ENCODE measurements around the gene CTNNA3. TPM values are rescaled to one million over a fixed set of nuclear protein-coding genes. Genes with fewer than 3 reads are reported as not detected.

The CTNNA3 gene
- total RNA-seq, 1 experiment from 2014 or later: 0.32 TPM

DNA sequence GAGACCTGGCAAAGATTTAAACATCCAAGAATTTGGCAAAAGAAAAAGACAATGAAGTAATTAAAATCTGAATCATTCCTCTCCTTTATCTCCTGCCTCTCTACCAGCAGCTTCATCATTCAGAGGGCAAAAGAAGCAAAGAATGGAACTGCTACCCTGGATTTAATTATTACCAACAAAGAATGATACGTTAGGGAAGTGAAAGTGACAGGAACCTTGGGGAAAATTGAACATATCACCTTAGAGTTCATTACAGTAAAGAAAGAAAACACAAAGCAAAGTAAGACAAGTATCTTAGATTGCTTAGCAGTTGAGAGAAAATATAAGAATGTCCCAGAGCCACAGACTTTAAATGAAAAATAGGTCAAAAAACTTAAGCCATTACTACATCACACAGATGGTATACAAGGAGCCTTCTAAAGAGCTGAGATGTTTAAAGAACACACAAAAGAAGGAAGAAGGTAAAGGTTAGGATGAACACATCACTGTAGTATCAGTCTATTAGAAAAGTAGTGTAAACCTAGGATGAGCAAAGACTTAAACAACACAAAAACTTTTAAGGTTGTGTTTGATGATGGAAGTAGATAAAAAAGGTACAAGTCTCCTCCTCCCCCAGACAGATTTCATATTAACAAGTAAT is 17.5 kb downstream of the CTNNA3 start:
- BruUV-seq (replicated peaks): no TSS peak
- no peaks in the 10 kb centered on the region for H3K27me3 ChIP-seq (ENCODE audit: insufficient read depth, low read length)
- TF ChIP-seq RAD21 (IDR thresholded peaks at IDR 0.05; ENCODE audit: low read depth): no peak
- TF ChIP-seq ELF1 (IDR thresholded peaks at IDR 0.05; ENCODE audit: borderline replicate concordance, low read depth): no peak
- no peak for TF ChIP-seq ATF3 (IDR thresholded peaks at IDR 0.05)
- no peak for TF ChIP-seq SRF (IDR thresholded peaks at IDR 0.05; ENCODE audit: low read depth)
- TF ChIP-seq, protein P1, sequence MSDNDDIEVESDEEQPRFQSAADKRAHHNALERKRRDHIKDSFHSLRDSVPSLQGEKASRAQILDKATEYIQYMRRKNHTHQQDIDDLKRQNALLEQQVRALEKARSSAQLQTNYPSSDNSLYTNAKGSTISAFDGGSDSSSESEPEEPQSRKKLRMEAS (IDR thresholded peaks at IDR 0.05): no peak
- TF ChIP-seq, protein P2, sequence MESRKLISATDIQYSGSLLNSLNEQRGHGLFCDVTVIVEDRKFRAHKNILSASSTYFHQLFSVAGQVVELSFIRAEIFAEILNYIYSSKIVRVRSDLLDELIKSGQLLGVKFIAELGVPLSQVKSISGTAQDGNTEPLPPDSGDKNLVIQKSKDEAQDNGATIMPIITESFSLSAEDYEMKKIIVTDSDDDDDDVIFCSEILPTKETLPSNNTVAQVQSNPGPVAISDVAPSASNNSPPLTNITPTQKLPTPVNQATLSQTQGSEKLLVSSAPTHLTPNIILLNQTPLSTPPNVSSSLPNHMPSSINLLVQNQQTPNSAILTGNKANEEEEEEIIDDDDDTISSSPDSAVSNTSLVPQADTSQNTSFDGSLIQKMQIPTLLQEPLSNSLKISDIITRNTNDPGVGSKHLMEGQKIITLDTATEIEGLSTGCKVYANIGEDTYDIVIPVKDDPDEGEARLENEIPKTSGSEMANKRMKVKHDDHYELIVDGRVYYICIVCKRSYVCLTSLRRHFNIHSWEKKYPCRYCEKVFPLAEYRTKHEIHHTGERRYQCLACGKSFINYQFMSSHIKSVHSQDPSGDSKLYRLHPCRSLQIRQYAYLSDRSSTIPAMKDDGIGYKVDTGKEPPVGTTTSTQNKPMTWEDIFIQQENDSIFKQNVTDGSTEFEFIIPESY (IDR thresholded peaks at IDR 0.05; ENCODE audit: extremely low read depth, insufficient replicate concordance, low read length): no peak
- no peak for TF ChIP-seq CTCF (IDR thresholded peaks at IDR 0.05 in 2 of 3, conservative IDR thresholded peaks at IDR 0.05 in 1 of 3; ENCODE audit: borderline replicate concordance in 1 of 3, insufficient read depth in 1 of 3, low read depth in 2 of 3, low read length in 2 of 3)
- TF ChIP-seq CBX3 (IDR thresholded peaks at IDR 0.05; ENCODE audit: low read depth): no peak
- TF ChIP-seq TCF7L2 (IDR thresholded peaks at IDR 0.05; ENCODE audit: borderline replicate concordance, extremely low read depth, insufficient read depth, insufficient read length): no peak
- no peak for TF ChIP-seq POLR2A (IDR thresholded peaks at IDR 0.05; ENCODE audit: borderline replicate concordance, extremely low read depth, insufficient read depth, insufficient read length)
- TF ChIP-seq JUND (IDR thresholded peaks at IDR 0.05): no peak
- no peak for TF ChIP-seq POLR2AphosphoS5 (IDR thresholded peaks at IDR 0.05; ENCODE audit: low read depth, low read length)
- no peak for TF ChIP-seq YY1 (IDR thresholded peaks at IDR 0.05; ENCODE audit: extremely low read depth, insufficient replicate concordance, low read depth, low read length)
- no peak for TF ChIP-seq CEBPB (IDR thresholded peaks at IDR 0.05; ENCODE audit: low read depth)
- TF ChIP-seq EGR1 (IDR thresholded peaks at IDR 0.05; ENCODE audit: low read depth): no peak

More for the DNA sequence above, 17.5 kb downstream of the CTNNA3 start:
- H2AFZ ChIP-seq (ENCODE audit: low read depth, low read length, poor library complexity, severe bottlenecking): no peak overlapping the region
- no peaks in the 10 kb centered on the region for H3K79me2 ChIP-seq (ENCODE audit: insufficient read depth, low read length)
- peaks cover 0 to 5% of the 10 kb centered on the region in 2 experiments; a peak in 1 of 4 replicates for H3K9me3 ChIP-seq (ENCODE audit: control insufficient read depth in 1 of 2, insufficient read depth in 1 of 2, low read depth in 1 of 2, low read length in 2 of 2)
- H4K20me1 ChIP-seq (ENCODE audit: insufficient read depth): no peaks in the 10 kb centered on the region
- H3K9ac ChIP-seq (ENCODE audit: low read length): no peak overlapping the region
- H3K36me3 ChIP-seq (ENCODE audit: control insufficient read depth in 1 of 2, insufficient read depth in 2 of 2, low read length in 2 of 2): no peaks in the 10 kb centered on the region
- intact Hi-C loops (cut with micrococcal nuclease): no loop called here
- no peak for ATAC-seq
- ChIA-PET POLR2A (no interaction called here), CTCF (no interaction called here), RAD21 (ENCODE audit: low non-redundant PET in 1 of 2, low total read pairs in 2 of 2, uncharacterized antibody in 2 of 2, unreplicated experiment in 2 of 2) (no interaction called here)
- no peaks in the 10 kb centered on the region for H3K9me2 ChIP-seq (ENCODE audit: insufficient read depth)
- H3K4me1 ChIP-seq (ENCODE audit: control insufficient read depth in 1 of 2, insufficient read depth in 2 of 2, low read length in 2 of 2): no peaks in the 10 kb centered on the region
- no peak overlapping the region for H3K27ac ChIP-seq (ENCODE audit: low read depth, low read length)
- no peak overlapping the region for H3K4me2 ChIP-seq (ENCODE audit: low read length)
- H3K4me3 ChIP-seq (replicated peaks in 1 of 2; ENCODE audit: low read depth in 1 of 2, low read length in 2 of 2): no peak overlapping the region
- no peak for DNase-seq (ENCODE audit: low read depth, low spot score)
